Spleen (tissue), 7 donors: ENCODE data around the gene METTL1.
"Not testable (repeated sequence)": the region's sequence is repeated elsewhere in the genome, so short reads cannot be mapped to it uniquely, and the experiment has no call there.

Experiments used
- POLR2A ChIP-seq, 3 donors: fragments of 450-650 bp; IDR thresholded peaks; one replicate each; pipeline ENCODE4 v1.5.1; 2017; ENCODE audit warnings: antibody characterized with exemption in 3 of 3, mild to moderate bottlenecking in 1 of 3
- TF ChIP-seq, protein P1 (sequence below), 11 experiments: fragments of 200-600 bp in 7 of 11; fragments of 450-650 bp in 4 of 11; sonication (generic) in 4 of 11; IDR thresholded peaks in 8 of 11; conservative IDR thresholded peaks in 3 of 11; 1 replicate in 7 of 11; 2 replicates in 4 of 11; pipeline versions ENCODE4 v1.4.0 to v1.8.0; 2016 to 2021; ENCODE audit warnings: antibody characterized with exemption in 11 of 11, inconsistent platforms in 4 of 11, mild to moderate bottlenecking in 1 of 11
- donor health status: DM: no; HTN: no; CAD: no; lungs with moderate emphysema.
- donor health status: DM: no; HTN: no; CAD: no.
- donor health status: DM: no; HTN: no; CAD: no.

- TF ChIP-seq, protein P1, sequence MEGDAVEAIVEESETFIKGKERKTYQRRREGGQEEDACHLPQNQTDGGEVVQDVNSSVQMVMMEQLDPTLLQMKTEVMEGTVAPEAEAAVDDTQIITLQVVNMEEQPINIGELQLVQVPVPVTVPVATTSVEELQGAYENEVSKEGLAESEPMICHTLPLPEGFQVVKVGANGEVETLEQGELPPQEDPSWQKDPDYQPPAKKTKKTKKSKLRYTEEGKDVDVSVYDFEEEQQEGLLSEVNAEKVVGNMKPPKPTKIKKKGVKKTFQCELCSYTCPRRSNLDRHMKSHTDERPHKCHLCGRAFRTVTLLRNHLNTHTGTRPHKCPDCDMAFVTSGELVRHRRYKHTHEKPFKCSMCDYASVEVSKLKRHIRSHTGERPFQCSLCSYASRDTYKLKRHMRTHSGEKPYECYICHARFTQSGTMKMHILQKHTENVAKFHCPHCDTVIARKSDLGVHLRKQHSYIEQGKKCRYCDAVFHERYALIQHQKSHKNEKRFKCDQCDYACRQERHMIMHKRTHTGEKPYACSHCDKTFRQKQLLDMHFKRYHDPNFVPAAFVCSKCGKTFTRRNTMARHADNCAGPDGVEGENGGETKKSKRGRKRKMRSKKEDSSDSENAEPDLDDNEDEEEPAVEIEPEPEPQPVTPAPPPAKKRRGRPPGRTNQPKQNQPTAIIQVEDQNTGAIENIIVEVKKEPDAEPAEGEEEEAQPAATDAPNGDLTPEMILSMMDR (IDR thresholded peaks at IDR 0.05 in 8 of 11, conservative IDR thresholded peaks at IDR 0.05 in 3 of 11): not testable (repeated sequence)
- TF ChIP-seq POLR2A (IDR thresholded peaks at IDR 0.05): not testable (repeated sequence)
Observed at GRCh38 chr12:57721846-57722608, 49.9 kb downstream of the METTL1 start.
